ENCODE results near the gene NFIC.
A peak's percentile ranks its signal among the peaks of the same experiment; 100 is the strongest.

Gene NFIC

GRCh38 chr19:3359919-3360420 is 6.4 kb upstream of the NFIC start:
- peak; percentile 51 for DNase-seq

- peak; percentile 72 for DNase-seq
Measured at GRCh38 chr19:3360421-3361383, 5.7 kb upstream of the NFIC start.

- no peak for DNase-seq
Measured at GRCh38 chr19:3361384-3362216, 4.8 kb upstream of the NFIC start.

GRCh38 chr19:3362217-3362906 is 4.0 kb upstream of the NFIC start:
- DNase-seq = no peak

- peak; percentile 83 for DNase-seq
Measured at GRCh38 chr19:3363841-3364500, 2.4 kb upstream of the NFIC start.

- DNase-seq = no peak
Measured at GRCh38 chr19:3364501-3364858, 1.9 kb upstream of the NFIC start.

- DNase-seq = peak; percentile 89
Measured at GRCh38 chr19:3365093-3365835, 1.1 kb upstream of the NFIC start.

- DNase-seq = peak; percentile 77
Measured at GRCh38 chr19:3366753-3367627, 607 bp downstream of the NFIC start.

- DNase-seq = no peak
Measured at GRCh38 chr19:3367628-3368440, 1.5 kb downstream of the NFIC start.

GRCh38 chr19:3368441-3368795 is 2.0 kb downstream of the NFIC start:
- no peak for DNase-seq

- no peak for DNase-seq
Measured at GRCh38 chr19:3368848-3369336, 2.5 kb downstream of the NFIC start.

GRCh38 chr19:3369337-3370213 is 3.2 kb downstream of the NFIC start:
- no peak for DNase-seq

GRCh38 chr19:3370214-3370720 is 3.9 kb downstream of the NFIC start:
- no peak for DNase-seq

- no peak for DNase-seq
Measured at GRCh38 chr19:3370728-3371591, 4.6 kb downstream of the NFIC start.

- DNase-seq = no peak
Measured at GRCh38 chr19:3372413-3372812, 6.0 kb downstream of the NFIC start.

- DNase-seq = no peak
Measured at GRCh38 chr19:3373971-3374368, 7.6 kb downstream of the NFIC start.

GRCh38 chr19:3374369-3375112 is 8.2 kb downstream of the NFIC start:
- DNase-seq = no peak

All from RPMI8226 (cell line).